Measurements from ENCODE around the gene ARAP1.

ARAP1 gene

DNA sequence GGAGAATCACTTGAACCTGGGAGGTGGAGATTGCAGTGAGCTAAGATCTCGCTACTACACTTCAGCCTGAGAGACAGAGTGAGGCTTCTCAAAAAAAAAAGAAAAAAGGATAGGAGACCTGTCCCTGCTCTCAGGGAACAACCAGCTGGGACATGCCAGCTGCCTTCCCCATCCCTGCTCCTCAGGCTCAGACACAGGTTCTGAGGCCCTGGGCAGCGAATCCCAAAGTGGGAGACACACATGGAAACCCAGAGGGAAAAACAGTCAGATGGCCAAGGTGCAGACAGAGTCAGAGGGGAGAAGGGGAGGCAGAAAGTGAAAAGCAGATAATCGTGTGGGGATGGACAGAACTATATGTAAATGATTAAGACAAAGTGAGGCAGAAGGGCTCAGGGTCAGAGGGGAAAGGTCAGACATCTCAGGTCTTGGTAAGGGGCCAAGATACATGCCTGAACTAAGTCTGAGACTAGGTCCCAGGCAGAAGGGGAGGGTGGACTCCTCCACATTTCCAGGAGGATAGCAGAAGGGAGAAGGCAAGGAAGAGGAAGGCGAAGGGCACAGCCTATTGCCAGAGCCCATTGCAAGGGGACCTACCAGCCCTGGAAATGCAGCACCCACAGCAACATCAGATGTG, 27.4 kb upstream of the ARAP1 start:
- DNase-seq, result no peak

DNA sequence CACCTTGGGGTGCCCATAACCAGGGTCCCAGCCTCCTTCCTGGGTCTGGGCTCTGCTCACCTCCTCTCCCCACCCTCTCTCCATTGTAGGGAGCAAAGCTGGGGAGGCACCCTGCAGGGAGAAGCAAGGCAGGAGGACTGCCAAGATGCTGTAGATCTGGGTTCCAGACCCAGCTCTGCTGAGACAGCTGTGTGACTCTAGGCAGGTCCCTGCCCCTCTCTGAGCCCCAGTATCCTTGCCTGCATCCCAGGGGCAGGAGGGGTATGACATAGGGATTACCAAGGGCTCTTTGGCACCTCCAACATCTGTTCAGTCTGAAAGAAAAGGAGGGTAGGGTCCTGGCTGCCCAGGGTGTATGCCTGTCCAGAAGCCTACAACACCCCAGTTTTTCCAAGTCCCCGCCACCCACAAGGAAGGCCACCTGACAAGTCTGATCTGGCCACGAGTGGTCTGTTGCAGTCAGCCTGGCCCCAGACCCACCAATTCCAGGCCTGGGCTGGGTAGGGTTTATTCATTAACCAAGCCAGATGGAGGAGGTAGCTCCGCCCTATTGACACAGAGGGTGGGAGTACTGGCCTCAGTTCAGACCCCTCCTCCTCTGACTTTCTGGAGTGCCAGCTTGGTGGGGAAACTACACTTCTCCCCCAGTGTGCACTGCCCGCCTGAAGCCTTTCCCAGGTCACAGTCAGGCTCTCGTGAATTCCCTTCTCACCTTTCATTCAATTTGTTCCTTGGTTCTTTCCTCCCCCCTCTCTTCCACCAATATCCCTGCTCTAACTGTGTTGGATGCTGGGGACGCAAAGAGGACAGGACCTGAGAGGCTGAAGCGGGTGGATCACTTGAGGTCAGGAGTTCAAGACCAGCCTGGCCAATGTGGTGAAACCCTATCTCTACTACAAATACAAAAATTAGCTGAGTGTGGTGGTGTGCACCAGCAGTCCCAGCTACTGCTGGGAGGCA, 26.6 kb upstream of the ARAP1 start:
- no peak for DNase-seq

GRCh38 chr11:72777755-72778278, 25.6 kb upstream of the ARAP1 start:
- no peak for DNase-seq

DNA sequence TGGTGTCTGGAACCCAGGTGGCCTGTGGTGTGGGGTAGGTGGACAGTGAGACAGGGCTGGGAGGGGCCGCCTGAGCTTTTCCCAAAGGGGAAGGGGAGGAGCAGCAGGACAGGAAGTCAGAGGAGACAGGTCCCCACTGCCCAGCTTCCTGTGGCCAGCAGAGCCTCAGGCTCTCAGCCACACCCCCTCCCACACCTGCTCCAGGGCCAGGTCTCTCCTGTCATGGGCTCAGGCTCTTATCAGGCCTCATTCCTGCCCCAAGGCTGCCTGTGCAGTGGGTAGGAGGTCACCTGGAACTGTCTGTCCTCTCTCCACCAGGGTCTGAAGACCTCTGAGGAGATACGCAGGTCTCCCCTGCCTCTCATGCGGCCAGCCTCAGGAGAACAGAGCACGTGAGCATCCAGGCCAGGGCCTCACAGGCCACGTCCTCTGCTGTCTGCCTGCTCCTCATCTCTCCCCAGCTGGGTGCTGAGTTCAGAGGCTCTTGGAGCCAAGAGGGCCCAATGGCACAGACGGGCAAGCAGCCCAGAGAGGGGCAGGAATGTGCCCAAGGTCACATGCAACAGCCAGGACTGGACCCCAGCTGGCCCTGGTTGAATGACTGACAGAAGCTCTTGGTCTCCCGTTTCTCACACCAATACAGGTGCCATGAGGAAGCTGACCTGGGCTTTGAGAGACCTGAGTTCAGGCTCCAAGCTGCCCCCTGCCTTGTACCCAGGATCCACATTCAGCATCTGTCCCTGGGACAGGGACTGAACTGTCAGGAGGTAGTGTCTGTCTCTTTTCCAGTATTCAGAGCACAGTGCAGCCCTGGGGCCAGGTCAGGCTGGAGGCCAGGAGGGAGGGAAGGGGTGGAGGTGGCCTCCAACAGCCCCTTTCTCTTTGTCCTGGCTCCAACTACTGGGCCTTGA, 24.9 kb upstream of the ARAP1 start:
- no peak for DNase-seq

GRCh38 chr11:72776117-72776843, 24.1 kb upstream of the ARAP1 start:
- no peak for DNase-seq

GRCh38 chr11:72775288-72776110, 23.3 kb upstream of the ARAP1 start:
- DNase-seq, result no peak

DNA sequence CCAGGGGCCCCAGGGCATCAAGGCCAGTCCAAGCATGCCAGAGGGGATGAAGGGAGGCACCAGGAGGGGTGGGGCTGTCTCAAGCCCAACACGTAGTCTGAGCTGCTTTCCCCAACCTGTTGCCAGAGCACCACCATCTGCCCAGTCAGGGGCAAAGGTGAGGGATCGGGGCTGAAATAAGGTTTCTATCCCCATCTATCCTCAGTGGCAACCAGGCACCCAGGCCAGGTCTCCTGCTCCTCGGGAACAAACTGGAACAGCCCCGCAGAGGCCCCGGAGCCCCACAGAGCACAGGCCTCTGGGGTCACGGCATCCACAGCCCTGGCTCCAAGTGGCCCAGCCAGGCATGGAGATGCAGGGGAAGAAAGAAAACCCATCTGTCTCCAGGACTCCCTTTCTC, 22.3 kb upstream of the ARAP1 start:
- no peak for DNase-seq

DNA sequence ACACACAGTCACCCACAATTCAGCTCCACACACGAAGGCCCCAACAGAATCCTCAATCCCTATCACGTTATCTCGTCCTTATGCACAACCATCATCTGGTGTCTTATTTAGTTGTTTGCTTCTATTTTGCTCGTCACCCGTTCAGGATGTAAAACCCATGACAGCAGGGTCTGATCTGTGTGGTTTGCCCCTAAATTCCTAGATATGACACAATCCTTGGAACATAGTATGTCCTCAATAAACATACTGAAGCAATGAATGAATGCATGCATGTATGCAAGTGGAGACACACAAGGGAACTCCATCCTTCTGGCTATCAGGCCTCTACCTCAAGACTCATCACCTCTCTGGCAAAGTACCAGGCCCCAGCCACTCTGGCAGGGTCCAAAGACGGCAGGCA, 21.5 kb upstream of the ARAP1 start:
- no peak for DNase-seq

- DNase-seq, result peak; percentile 87
These were observed 21.1 kb upstream of the ARAP1 start for GRCh38 chr11:72773291-72773690.

DNA sequence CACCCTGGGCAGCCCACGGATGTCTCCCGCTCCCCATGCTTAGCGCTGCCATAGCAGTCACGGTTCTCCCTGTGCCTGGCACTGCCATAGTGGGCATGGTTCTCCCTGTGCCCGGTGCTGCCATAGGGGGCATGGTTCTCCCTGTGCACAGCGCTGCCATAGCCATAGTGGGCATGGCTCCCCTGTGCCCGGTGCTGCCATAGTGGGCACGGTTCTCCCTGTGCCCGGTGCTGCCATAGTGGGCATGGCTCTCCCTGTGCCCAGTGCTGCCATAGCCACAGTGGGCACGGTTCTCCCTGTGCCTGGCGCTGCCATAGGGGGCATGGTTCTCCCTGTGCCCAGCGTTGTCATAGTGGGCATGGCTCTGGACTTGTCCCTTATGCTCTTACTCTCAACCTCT, 19.9 kb upstream of the ARAP1 start:
- no peak for DNase-seq

GRCh38 chr11:72771507-72771906, 19.3 kb upstream of the ARAP1 start:
- no peak for DNase-seq

DNA sequence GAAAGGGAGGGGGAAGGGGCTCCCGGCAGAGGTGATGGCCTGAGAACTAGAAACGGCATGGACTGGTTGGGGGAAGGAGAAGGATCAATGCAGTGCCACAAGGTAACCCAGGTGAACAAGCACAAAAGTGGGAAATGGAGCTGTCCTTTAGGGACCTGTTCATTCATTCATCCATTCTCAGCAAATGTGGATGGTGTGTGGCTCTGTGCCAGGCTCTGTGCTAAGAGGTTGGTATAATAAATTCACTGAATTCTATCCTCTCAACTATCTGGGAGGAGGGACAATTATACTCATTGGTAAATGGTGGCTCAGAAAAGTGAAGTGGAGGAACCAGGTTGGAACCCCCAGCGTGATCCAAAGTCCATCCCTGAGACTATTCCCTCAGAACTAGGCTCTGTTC, 18.6 kb upstream of the ARAP1 start:
- DNase-seq, result no peak

DNA sequence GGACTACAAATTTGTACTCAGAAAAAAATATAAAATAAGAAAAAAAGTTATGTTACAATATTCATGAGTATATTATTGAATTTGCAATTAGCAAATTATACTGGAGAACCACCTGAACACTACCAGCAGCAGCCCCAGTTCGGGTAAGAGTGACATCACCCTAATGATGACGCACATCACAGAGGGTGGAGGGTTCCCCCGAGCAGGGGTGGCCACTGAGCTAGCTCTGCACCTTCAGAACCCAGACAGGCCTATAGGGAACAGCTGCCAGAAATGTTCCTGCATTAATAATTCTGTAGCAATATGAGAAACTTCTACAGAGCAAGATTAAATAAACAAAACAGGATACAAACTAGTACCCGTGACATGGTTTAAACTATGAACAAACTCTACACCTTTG, 17.5 kb upstream of the ARAP1 start:
- no peak for DNase-seq

DNA sequence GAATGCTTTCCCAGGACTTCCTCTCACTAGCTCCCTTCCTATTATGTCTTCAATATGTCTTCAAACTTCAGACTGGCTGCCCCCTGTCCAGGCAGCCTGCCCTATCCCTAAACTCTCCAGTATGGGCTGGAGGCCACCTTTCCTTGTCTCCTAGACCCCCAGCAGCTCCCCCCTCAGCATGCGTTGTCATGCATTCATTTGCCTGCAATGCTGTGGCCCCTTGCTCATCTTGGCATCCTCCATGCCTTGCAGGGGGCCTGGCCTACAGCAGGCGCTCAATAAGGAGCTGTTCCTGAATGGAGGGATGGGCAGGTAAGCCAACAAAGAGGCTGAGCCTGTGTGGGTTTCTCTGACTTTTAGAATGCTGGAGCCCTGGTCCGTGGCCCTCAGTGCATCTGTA, 16.4 kb upstream of the ARAP1 start:
- DNase-seq, result no peak

DNA sequence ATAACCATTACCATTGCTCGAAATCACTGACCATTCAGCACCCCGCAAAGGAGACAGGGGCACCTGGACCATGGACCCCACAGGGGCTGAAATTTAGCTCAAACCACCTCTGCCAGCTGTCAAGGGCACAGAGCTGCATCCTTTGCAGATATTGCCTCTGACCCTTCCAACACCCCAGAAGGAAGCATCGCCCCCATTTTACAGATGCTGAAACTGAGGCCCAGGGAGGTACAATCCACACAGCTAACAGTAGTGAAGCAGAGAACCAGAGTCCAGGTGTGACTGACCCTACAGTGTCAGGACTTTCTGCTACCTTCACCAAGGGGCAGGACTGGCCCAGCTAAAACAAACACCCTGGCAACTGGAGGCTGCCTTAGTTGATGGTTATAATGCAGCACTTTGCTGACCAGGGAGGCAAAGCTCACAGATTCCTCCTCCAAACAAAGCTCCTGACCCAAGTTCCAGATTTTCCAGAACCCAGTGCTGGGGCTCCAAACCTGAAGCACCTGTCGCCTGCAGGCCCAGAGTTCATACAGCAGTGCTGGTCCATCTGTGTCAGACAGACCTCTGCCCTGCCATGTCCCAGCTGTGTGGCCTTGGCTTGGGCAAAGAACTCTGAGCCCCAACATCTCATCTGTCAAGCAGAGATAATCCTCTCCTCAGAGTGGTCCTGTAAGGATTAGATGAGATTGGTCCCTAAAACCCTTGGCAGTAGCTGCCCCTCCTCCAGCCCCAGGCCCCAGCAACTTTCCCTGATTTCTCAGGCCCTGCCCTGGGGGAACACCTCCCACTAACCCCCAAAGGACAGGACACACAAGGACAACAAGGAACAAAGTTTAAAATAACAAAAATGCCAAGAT, 15.2 kb upstream of the ARAP1 start:
- no peak for DNase-seq

GRCh38 chr11:72766152-72766902, 14.1 kb upstream of the ARAP1 start:
- DNase-seq, result no peak

- DNase-seq, result no peak
These were observed 12.3 kb upstream of the ARAP1 start for GRCh38 chr11:72764503-72764902.

DNA sequence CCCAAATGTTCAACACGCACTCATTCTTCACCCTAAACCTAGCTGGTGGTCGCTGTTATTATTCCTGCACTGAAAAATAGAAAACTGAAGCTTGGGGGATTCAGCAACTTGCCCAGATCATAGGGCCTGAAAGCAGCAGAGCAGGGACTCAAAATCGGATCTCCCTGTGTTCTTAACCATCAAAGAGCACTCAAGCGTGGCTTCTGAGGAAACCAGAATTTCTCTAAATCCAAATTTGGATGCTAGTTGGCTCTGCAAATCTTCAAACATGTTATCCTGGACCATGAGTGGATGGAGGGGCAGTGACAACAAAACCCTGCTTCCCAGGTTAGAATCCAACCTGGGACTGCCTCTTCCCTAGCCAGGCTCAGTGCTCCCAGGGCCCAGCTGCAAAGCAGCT, 11.6 kb upstream of the ARAP1 start:
- DNase-seq, result no peak

DNA sequence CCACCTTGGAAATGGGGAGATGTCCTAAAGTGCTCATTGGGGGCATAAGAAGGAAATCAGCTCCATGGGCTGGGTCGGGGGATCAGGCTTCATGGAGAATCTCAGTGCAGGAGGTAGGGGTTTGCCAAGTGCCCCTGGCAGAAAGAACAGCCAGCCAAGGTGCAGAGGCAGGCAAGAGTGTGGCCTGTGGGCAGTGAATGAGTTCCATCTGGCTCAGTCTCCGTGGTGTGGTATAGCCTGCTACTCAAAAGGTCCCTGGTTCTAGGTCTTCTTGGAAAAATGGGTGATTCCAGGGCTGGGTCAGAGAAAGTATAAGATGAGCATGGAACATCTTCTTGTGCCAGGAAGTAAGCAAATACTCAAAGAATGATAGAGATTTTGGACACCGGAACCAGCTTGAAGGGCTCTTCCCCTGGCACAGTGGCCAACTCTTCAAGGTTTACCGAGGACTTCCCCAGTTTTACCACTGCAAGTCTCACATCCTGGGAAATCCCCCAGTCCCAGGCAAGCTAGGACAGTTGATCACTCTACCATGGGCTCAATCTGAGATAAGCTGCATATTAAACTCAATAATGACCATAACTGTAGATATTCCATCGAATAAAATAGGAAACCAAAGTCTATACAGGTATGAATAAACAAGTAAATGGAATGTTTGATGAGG, 10.6 kb upstream of the ARAP1 start:
- no peak for DNase-seq

Measured in left hindlimb (tissue), 1 donor.